Activated T-helper 1 cell treated with anti-CD3 and anti-CD28 coated beads, Interleukin-12 subunit alpha, Interleukin-12 subunit beta, Interleukin-2, Interleukin-4 antibody, amounts not matched to agents 30 ng/mL and 10 ng/mL and 1 ng/mL, durations not matched to agents 14 hours and 24 hours and 36 hours (primary cell): ENCODE data around the gene AOPEP. TPM values are rescaled to one million over a fixed set of nuclear protein-coding genes. Genes with fewer than 3 reads are reported as not detected.

Experiments used
- DNase-seq: peaks from one replicate; pipeline ENCODE4 v3.0.0; 2021; ENCODE audit warnings: low spot score
- H3K27ac Mint-ChIP-seq: one replicate; pipeline ENCODE4 v1.8.0; 2021; ENCODE audit warnings: mild to moderate bottlenecking, mixed read lengths
- H3K27me3 Mint-ChIP-seq: one replicate; pipeline ENCODE4 v1.8.0; 2022; ENCODE audit warnings: mild to moderate bottlenecking, moderate library complexity, mixed read lengths; ENCODE audit not compliant: insufficient read depth
- H3K36me3 Mint-ChIP-seq: one replicate; pipeline ENCODE4 v1.8.0; 2021; ENCODE audit warnings: low read depth, mixed read lengths
- H3K4me1 Mint-ChIP-seq: one replicate; pipeline ENCODE4 v1.8.0; 2021; ENCODE audit warnings: low read depth, mixed read lengths
- H3K4me3 Mint-ChIP-seq: one replicate; pipeline ENCODE4 v1.8.0; 2021; ENCODE audit warnings: mild to moderate bottlenecking, moderate library complexity, mixed read lengths
- H3K9me3 Mint-ChIP-seq: one replicate; pipeline ENCODE4 v1.8.0; 2021; ENCODE audit warnings: mixed read lengths
- intact Hi-C: fragments of 100-400 bp; cut with micrococcal nuclease; formaldehyde crosslinking; loops from one replicate; pipeline ENCODE4 v1.15.1; 2024
- total RNA-seq: library from RNA; stranded (reverse); gene quantifications from 2 replicates; pipeline ENCODE4 v1.2.3, GENCODE V29; 2022

Gene AOPEP
- total RNA-seq, 1 donor from 2014 or later: 22.5 TPM

- Mint-ChIP-seq H3K4me1 (peaks cover 14% of the 10 kb centered on the region), H3K9me3 (no peaks in the 10 kb centered on the region), H3K4me3 (no peak overlapping the region), H3K27me3 (no peaks in the 10 kb centered on the region), H3K27ac (no peak overlapping the region), H3K36me3 (no peaks in the 10 kb centered on the region)
- DNase-seq: no peak
- intact Hi-C loops: no loop called here
These were observed 366.0 kb downstream of the AOPEP start for GRCh38 chr9:95092262-95093072.

- Mint-ChIP-seq H3K36me3 (no peaks in the 10 kb centered on the region), H3K4me1 (peaks cover 14% of the 10 kb centered on the region), H3K27ac (no peak overlapping the region), H3K27me3 (no peaks in the 10 kb centered on the region), H3K9me3 (no peaks in the 10 kb centered on the region), H3K4me3 (no peak overlapping the region)
- no peak for DNase-seq
- intact Hi-C loops: no loop called here
These were observed 367.1 kb downstream of the AOPEP start for GRCh38 chr9:95093586-95093985.

DNA sequence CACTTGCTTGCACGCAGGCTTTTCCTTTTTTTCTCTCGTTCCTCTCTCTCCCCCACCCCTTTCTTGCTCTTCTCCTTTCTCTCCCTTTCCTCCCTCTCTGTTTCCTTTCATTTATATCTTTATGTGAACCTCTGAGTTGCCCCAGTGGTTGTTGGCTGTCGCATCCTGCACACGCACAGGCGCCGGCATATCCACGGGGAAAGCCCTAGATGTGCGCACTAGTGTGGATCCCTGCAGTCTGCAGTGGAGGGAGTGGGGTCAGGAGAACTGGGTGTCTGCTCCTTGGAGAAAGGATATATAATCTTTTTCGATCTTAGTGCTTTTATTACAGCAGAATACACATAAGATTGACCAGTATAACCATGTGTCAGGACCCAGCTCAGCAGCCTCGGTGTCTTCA is 367.5 kb downstream of the AOPEP start:
- Mint-ChIP-seq H3K9me3 (no peaks in the 10 kb centered on the region), H3K4me3 (no peak overlapping the region), H3K4me1 (peaks cover 14% of the 10 kb centered on the region), H3K27me3 (no peaks in the 10 kb centered on the region), H3K27ac (no peak overlapping the region), H3K36me3 (no peaks in the 10 kb centered on the region)
- intact Hi-C loops: no loop called here
- no peak for DNase-seq

- H3K4me3 Mint-ChIP-seq: no peak overlapping the region
- intact Hi-C loops: no loop called here
- H3K27ac Mint-ChIP-seq: no peak overlapping the region
- H3K9me3 Mint-ChIP-seq: no peaks in the 10 kb centered on the region
- no peaks in the 10 kb centered on the region for H3K36me3 Mint-ChIP-seq
- no peaks in the 10 kb centered on the region for H3K27me3 Mint-ChIP-seq
- peaks cover 14% of the 10 kb centered on the region for H3K4me1 Mint-ChIP-seq
- no peak for DNase-seq
These were observed 369.3 kb downstream of the AOPEP start for GRCh38 chr9:95095641-95096355.

- Mint-ChIP-seq H3K27ac (no peak overlapping the region), H3K36me3 (no peaks in the 10 kb centered on the region), H3K4me3 (no peak overlapping the region), H3K4me1 (peaks cover 14% of the 10 kb centered on the region), H3K27me3 (no peaks in the 10 kb centered on the region), H3K9me3 (no peaks in the 10 kb centered on the region)
- DNase-seq: no peak
- intact Hi-C loops: no loop called here
These were observed 369.9 kb downstream of the AOPEP start for GRCh38 chr9:95096381-95096780.

GRCh38 chr9:95096807-95097206 is 370.3 kb downstream of the AOPEP start:
- no peak for DNase-seq
- H3K27ac Mint-ChIP-seq: no peak overlapping the region
- H3K4me3 Mint-ChIP-seq: no peak overlapping the region
- no peaks in the 10 kb centered on the region for H3K36me3 Mint-ChIP-seq
- H3K27me3 Mint-ChIP-seq: no peaks in the 10 kb centered on the region
- peaks cover 14% of the 10 kb centered on the region for H3K4me1 Mint-ChIP-seq
- no peaks in the 10 kb centered on the region for H3K9me3 Mint-ChIP-seq
- intact Hi-C loops: no loop called here

DNA sequence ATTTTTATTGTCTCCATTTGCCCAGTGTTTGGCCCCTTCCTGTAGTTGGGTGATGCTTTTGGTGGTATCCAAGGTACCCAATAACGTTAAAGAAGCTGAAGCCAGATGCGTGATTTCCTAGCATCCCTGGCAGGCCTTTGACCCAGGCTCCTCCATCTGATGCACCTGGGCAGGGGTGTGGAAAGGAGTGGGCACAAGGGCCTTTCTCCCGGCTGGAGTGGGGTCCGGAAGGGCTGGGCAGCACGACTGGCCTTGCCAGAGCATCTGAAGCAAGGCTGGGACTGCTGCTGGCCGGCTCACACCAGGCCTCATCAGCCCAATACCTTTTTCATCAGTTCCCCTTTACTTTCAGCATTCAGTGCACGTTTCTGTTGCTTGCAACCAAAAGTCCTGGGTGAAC is 370.8 kb downstream of the AOPEP start:
- intact Hi-C loops: no loop called here
- H3K4me1 Mint-ChIP-seq: peaks cover 14% of the 10 kb centered on the region
- DNase-seq: no peak
- H3K36me3 Mint-ChIP-seq: no peaks in the 10 kb centered on the region
- no peak overlapping the region for H3K4me3 Mint-ChIP-seq
- no peaks in the 10 kb centered on the region for H3K27me3 Mint-ChIP-seq
- H3K9me3 Mint-ChIP-seq: no peaks in the 10 kb centered on the region
- no peak overlapping the region for H3K27ac Mint-ChIP-seq

DNA sequence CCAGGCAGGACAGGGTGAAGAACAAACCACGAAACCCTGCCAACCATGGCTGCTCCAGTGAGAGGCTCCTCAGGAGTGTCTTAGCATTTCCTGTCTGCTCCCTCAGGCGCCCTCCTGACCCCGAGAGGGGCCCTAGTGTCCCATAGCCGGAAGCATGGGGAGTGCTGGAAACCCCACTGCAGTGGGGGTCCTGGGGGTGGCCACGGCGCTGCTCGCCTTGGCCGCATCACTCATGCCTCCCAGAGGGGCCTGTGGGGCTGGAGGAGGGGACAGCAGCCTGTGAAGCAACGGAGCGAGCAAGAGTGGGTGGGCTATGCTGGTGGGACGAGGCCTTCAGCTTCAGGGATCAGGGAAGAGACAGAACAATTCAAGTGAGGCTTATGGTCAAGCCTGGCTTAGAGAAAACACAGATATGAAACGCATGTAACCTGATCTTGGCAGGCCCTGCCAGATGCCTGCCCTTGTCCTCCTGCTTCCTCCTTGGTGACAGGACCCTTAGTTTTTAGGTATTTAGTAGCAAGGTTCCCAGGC is 372.0 kb downstream of the AOPEP start:
- H3K36me3 Mint-ChIP-seq: no peaks in the 10 kb centered on the region
- no peaks in the 10 kb centered on the region for H3K9me3 Mint-ChIP-seq
- H3K27ac Mint-ChIP-seq: no peak overlapping the region
- intact Hi-C loops: no loop called here
- H3K27me3 Mint-ChIP-seq: no peaks in the 10 kb centered on the region
- DNase-seq: no peak
- peaks cover 7% of the 10 kb centered on the region for H3K4me1 Mint-ChIP-seq
- H3K4me3 Mint-ChIP-seq: no peak overlapping the region

DNA sequence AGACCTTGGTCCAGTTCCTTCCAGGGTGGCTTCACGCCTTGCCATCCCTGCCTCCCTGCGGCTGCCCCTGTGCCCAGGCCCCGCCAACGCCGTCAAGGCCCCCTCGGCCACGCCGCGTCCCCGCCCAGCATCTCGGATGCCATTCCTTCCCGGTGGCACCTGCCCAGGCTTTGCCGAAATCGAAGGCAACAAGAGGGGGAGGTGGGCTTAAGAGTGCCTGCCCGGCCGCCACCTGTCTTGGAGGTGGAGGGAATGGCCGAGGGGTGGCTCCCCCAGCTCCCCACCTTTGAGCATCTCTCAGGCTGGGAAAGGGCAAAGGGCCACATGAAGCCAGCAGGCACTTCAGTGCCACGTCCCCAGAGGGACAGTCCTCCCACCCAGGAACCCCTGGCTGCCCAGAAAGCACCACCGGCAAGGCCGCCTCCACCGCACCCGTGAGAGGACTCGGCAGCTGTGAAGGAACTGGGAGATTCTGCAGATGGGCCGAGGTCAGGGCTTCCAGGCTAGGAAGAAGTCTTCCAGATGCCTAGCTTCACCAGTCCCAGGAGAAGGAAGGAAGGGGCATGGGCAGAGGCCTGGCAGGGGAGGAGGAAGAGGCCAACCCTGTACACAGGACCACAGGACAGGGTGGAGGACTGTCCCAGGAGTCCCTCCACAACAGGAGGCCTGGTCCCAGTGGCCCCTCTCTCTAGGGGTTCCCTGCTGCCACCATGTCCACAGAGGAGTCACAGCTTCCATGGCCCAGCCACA is 373.0 kb downstream of the AOPEP start:
- intact Hi-C loops: no loop called here
- Mint-ChIP-seq H3K4me3 (no peak overlapping the region), H3K27me3 (no peaks in the 10 kb centered on the region), H3K9me3 (no peaks in the 10 kb centered on the region), H3K27ac (no peak overlapping the region), H3K36me3 (no peaks in the 10 kb centered on the region), H3K4me1 (peaks cover under 1% of the 10 kb centered on the region)
- DNase-seq: no peak

- Mint-ChIP-seq H3K36me3 (no peaks in the 10 kb centered on the region), H3K4me1 (no peaks in the 10 kb centered on the region), H3K27me3 (no peaks in the 10 kb centered on the region), H3K9me3 (no peaks in the 10 kb centered on the region), H3K27ac (no peak overlapping the region), H3K4me3 (no peak overlapping the region)
- no peak for DNase-seq
- intact Hi-C loops: no loop called here
These were observed 373.6 kb downstream of the AOPEP start for GRCh38 chr9:95100071-95100627.

- intact Hi-C loops: no loop called here
- no peaks in the 10 kb centered on the region for H3K4me1 Mint-ChIP-seq
- no peak overlapping the region for H3K27ac Mint-ChIP-seq
- no peaks in the 10 kb centered on the region for H3K36me3 Mint-ChIP-seq
- H3K9me3 Mint-ChIP-seq: no peaks in the 10 kb centered on the region
- DNase-seq: no peak
- no peak overlapping the region for H3K4me3 Mint-ChIP-seq
- H3K27me3 Mint-ChIP-seq: no peaks in the 10 kb centered on the region
These were observed 374.8 kb downstream of the AOPEP start for GRCh38 chr9:95101326-95101725.

- Mint-ChIP-seq H3K36me3 (no peaks in the 10 kb centered on the region), H3K4me3 (no peak overlapping the region), H3K27me3 (no peaks in the 10 kb centered on the region), H3K27ac (no peak overlapping the region), H3K9me3 (no peaks in the 10 kb centered on the region), H3K4me1 (no peaks in the 10 kb centered on the region)
- no peak for DNase-seq
- intact Hi-C loops: no loop called here
These were observed 375.5 kb downstream of the AOPEP start for GRCh38 chr9:95102001-95102433.
